GM21367 (cell line): Measurements from ENCODE around the gene GTF3C5.
"Not testable (repeated sequence)": the region's sequence is repeated elsewhere in the genome, so short reads cannot be mapped to it uniquely, and the experiment has no call there.

Experiments
- ATAC-seq: cut with Tn5 transposase; IDR thresholded peaks from one replicate; pipeline ENCODE4 v1.9.1; 2021; ENCODE audit not compliant: unreplicated experiment

Gene GTF3C5

DNA sequence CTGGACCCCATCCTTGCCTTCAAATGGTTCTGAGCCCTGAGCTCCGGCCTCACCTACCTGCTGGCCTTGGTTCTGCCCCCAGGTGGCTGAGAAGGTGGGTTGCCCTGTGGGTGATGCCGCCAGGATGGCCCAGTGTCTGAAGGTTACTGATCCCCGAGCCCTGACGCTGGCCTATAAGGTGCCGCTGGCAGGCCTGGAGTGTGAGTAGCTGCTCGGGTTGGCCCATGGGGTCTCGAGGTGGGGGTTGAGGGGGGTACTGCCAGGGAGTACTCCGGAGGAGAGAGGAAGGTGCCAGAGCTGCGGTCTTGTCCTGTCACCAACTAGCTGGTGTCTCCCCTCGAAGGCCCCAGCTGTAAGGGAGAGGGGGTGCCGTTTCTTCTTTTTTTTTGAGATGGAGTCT lies 36.2 kb downstream of the GTF3C5 start:
- ATAC-seq: no peak

- ATAC-seq: no peak
Observed at GRCh38 chr9:133067813-133068212, 37.0 kb downstream of the GTF3C5 start.

- not testable (repeated sequence) for ATAC-seq
Observed at GRCh38 chr9:133068431-133068830, 37.6 kb downstream of the GTF3C5 start.

DNA sequence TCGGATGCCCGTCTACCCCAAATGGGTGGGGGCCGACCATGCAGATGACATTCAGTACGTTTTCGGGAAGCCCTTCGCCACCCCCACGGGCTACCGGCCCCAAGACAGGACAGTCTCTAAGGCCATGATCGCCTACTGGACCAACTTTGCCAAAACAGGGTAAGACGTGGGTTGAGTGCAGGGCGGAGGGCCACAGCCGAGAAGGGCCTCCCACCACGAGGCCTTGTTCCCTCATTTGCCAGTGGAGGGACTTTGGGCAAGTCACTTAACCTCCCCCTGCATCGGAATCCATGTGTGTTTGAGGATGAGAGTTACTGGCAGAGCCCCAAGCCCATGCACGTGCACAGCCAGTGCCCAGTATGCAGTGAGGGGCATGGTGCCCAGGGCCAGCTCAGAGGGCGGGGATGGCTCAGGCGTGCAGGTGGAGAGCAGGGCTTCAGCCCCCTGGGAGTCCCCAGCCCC lies 39.7 kb downstream of the GTF3C5 start:
- not testable (repeated sequence) for ATAC-seq

DNA sequence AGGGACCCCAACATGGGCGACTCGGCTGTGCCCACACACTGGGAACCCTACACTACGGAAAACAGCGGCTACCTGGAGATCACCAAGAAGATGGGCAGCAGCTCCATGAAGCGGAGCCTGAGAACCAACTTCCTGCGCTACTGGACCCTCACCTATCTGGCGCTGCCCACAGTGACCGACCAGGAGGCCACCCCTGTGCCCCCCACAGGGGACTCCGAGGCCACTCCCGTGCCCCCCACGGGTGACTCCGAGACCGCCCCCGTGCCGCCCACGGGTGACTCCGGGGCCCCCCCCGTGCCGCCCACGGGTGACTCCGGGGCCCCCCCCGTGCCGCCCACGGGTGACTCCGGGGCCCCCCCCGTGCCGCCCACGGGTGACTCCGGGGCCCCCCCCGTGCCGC lies 40.2 kb downstream of the GTF3C5 start:
- ATAC-seq: not testable (repeated sequence)

DNA sequence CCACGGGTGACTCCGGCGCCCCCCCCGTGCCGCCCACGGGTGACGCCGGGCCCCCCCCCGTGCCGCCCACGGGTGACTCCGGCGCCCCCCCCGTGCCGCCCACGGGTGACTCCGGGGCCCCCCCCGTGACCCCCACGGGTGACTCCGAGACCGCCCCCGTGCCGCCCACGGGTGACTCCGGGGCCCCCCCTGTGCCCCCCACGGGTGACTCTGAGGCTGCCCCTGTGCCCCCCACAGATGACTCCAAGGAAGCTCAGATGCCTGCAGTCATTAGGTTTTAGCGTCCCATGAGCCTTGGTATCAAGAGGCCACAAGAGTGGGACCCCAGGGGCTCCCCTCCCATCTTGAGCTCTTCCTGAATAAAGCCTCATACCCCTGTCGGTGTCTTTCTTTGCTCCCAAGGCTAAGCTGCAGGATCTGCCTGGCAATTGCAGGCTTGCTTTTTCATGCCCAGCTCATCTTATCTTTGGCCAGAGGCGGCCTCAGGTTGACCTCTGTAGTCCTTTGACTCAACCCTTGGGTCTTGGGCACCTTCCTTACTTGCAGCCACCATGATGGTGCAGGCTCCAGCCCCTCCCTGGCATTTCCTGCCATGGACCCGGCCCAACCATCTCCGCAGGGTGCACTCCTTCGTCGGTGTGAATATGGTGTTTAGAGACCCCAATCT lies 40.8 kb downstream of the GTF3C5 start:
- no peak for ATAC-seq

DNA sequence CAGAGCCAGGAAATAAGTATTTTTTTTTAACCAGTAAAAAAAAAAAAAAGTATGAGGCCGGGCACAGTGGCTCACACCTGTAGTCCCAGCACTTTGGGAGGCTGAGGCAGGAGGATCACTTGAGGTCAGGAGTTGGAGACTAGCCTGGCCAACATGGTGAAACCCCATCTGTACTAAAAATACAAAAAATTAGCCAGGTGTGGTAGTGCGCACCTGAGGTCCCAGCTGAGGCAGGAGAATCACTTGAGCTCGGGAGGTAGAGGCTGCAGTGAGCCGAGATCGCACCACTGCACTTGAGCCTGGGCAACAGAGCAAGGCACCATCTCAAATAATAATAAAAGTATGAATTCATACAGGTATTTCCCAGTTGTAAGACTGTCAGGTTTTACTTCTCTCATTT lies 41.4 kb downstream of the GTF3C5 start:
- not testable (repeated sequence) for ATAC-seq

GRCh38 chr9:133073086-133074014 lies 42.6 kb downstream of the GTF3C5 start:
- no peak for ATAC-seq

GRCh38 chr9:133074111-133074651 lies 43.4 kb downstream of the GTF3C5 start:
- no peak for ATAC-seq

DNA sequence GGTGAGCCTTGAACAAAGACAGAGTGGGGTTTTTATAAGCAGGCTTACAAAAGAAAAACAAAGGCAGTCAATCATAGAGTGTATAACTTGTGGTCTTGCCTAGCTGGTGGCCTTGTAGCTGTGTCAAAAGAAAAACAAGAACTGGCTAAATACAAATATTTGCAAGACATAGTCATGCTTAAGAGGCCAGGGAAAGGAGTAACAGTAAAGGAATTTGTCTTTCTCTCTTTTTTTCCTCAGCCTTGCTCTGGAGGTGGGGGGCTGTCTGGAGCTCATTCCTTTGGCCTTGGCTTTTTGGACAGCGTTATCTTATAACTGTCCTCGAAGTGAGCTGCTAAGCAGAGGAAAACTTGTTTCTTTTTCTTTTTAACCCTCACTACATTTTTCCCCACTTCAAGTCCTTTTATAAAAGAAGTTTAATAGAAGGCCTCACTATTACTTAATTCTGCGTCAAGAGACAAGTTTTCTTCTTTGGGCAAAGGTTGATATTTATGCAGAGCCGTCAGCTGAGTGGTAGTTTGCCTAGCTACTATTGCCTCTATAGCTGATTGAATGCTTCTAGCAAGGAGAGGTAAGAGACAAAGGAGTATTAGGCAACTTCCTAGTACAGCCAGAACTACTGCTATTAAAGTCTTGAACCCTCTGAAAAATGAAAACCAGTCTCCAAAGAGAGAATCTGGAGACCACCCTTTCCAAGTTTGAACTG lies 45.3 kb downstream of the GTF3C5 start:
- ATAC-seq: no peak

GRCh38 chr9:133076691-133077090 lies 45.9 kb downstream of the GTF3C5 start:
- no peak for ATAC-seq

- no peak for ATAC-seq
Observed at GRCh38 chr9:133078486-133078885, 47.7 kb downstream of the GTF3C5 start.

DNA sequence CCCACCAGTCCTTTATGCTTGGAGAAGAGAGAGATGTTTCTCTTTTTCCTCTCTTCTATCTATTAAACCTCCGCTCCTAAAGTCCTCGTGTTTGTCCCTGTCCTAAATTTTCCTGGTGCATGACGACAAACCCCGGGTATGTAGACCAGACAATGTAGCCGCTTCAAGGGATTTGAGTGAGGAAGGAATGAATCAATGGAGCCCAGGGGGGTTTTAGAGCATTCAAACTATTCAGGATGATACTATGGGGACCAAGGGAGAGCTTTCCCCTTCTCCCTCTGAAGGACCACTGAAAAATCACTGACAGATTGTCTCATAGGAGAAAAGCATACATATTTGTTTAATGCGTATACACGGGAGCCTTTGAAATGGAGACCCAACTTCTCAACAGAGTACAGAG lies 49.4 kb downstream of the GTF3C5 start:
- no peak for ATAC-seq

DNA sequence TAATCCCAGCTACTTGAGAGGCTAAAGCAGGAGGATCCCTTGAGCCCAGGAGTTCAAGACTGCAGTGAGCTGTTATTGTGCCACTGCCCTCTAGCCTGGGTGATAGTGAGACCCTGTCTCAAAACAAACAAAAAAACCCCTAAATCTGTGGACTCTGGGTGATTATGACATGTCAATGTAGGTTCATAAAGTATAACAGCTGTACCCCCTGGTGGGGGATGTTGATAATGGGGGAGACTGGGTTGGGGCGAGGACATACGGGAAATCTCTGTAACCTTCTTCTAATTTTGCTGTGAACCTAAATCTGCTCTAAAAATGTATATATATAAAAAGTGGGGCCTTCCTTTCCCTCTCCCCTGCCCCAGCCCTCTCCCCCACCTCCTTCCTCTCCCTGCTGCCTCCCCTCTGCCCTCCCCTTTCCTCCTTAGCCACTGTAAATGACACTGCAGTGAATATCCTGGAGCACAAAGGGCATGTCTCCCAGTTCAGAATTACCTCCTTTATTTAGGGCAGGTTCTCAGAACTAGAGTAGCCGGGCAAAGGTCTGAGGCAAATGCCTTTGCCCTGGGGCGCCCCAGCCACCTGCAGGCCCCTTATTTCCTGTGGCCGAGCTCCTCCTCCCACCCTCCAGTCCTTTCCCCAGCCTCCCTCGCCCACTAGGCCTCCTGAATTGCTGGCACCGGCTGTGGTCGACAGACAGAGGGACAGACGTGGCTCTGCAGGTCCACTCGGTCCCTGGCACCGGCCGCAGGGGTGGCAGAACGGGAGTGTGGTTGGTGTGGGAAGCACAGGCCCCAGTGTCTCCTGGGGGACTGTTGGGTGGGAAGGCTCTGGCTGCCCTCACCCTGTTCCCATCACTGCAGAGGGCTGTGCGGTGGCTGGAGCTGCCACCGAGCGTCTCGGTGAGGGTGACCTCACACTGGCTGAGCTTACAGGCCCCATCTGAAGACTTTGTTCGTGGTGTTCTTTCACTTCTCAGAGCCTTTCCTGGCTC lies 50.3 kb downstream of the GTF3C5 start:
- ATAC-seq: not testable (repeated sequence)

GRCh38 chr9:133081957-133082644 lies 51.3 kb downstream of the GTF3C5 start:
- not testable (repeated sequence) for ATAC-seq

GRCh38 chr9:133083688-133084087 lies 52.9 kb downstream of the GTF3C5 start:
- not testable (repeated sequence) for ATAC-seq

DNA sequence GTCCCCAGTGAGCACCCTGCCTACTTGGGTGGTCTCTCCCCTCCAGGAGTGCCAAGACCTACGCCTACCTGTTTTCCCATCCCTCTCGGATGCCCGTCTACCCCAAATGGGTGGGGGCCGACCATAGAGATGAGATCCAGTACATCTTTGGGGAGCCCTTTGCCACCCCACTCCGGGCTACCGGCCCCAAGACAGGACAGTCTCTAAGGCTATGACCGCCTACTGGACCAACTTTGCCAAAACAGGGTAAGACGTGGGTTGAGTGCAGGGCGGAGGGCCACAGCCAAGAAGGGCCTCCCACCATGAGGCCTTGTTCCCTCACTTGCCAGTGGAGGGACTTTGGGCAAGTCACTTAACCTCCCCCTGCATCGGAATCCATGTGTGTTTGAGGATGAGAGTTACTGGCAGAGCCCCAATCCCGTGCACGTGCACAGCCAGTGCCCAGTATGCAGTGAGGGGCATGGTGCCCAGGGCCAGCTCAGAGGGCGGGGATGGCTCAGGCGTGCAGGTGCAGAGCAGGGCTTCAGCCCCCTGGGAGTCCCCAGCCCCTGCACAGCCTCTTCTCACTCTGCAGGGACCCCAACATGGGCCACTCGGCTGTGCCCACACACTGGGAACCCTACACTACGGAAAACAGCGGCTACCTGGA lies 55.5 kb downstream of the GTF3C5 start:
- not testable (repeated sequence) for ATAC-seq

- ATAC-seq: no peak
Observed at GRCh38 chr9:133086894-133087293, 56.1 kb downstream of the GTF3C5 start.
